Smooth muscle cell (in vitro differentiated cells): ENCODE results near the gene CADPS. TPM values are rescaled to one million over a fixed set of nuclear protein-coding genes. Genes with fewer than 3 reads are reported as not detected.

Experiments used
- DNase-seq: peaks from one replicate; lab custom pipeline; 2025; ENCODE audit not compliant: unreplicated experiment; lab: John Stamatoyannopoulos, UW
- H2AFZ ChIP-seq: fragments of 200-600 bp; sonication (generic); 2 replicates; pipeline ENCODE4 v1.6.0; 2016; ENCODE audit warnings: antibody characterized with exemption, low read depth, mild to moderate bottlenecking
- H3F3A ChIP-seq: fragments of 200-600 bp; sonication (generic); 2 replicates; pipeline ENCODE4 v1.6.0; 2017; ENCODE audit warnings: antibody characterized with exemption, low read depth
- H3K27ac ChIP-seq: fragments of 200-600 bp; sonication (generic); 2 replicates; pipeline ENCODE4 v1.5.1; 2016; ENCODE audit warnings: low read depth, mild to moderate bottlenecking
- H3K27me3 ChIP-seq: fragments of 200-600 bp; sonication (generic); 2 replicates; pipeline ENCODE4 v1.6.1; 2016; ENCODE audit warnings: low read depth, mild to moderate bottlenecking
- H3K36me3 ChIP-seq: fragments of 200-600 bp; sonication (generic); 2 replicates; pipeline ENCODE4 v1.5.1; 2016; ENCODE audit warnings: low read depth
- H3K4me1 ChIP-seq: fragments of 200-600 bp; sonication (generic); 2 replicates; pipeline ENCODE4 v1.5.1; 2016; ENCODE audit warnings: low read depth
- H3K4me2 ChIP-seq: fragments of 200-600 bp; sonication (generic); 2 replicates; pipeline ENCODE4 v1.6.0; 2016; ENCODE audit warnings: mild to moderate bottlenecking
- H3K4me3 ChIP-seq: fragments of 200-600 bp; sonication (generic); 2 replicates; pipeline ENCODE4 v1.5.1; 2016; ENCODE audit warnings: mild to moderate bottlenecking
- H3K79me2 ChIP-seq: fragments of 200-600 bp; sonication (generic); 2 replicates; pipeline ENCODE4 v1.6.0; 2016; ENCODE audit warnings: low read depth, mild to moderate bottlenecking
- H3K9ac ChIP-seq: fragments of 200-600 bp; sonication (generic); 2 replicates; pipeline ENCODE4 v1.6.0; 2016; ENCODE audit warnings: low read depth
- H3K9me3 ChIP-seq: fragments of 200-600 bp; sonication (generic); replicated peaks from 2 replicates; pipeline ENCODE4 v1.5.1; 2016; ENCODE audit warnings: low read depth
- H4K20me1 ChIP-seq: fragments of 200-600 bp; sonication (generic); 2 replicates; pipeline ENCODE4 v1.6.0; 2016; ENCODE audit warnings: low read depth
- CTCF ChIP-seq: fragments of 200-600 bp; sonication (generic); IDR thresholded peaks from 2 replicates; pipeline ENCODE4 v1.5.1; 2017; ENCODE audit warnings: borderline replicate concordance, mild to moderate bottlenecking, antibody characterized with exemption; ENCODE audit not compliant: insufficient read depth, poor library complexity, severe bottlenecking
- WGBS: methylation state at CpG from one replicate; pipeline ENCODE4 v1.1.7; 2016; ENCODE audit warnings: low lambda C conversion rate; 5-methylcytosine and 5-hydroxymethylcytosine counted together
- polyA plus RNA-seq: library from polyadenylated mRNA; unstranded; fragments of >200 nt; fragmentation: Nextera tagmentation; extraction: Ambion mirVana; gene quantifications from 2 replicates; pipeline ENCODE4 v1.2.1, GENCODE V29; 2016
- total RNA-seq: library from RNA; depleted of rRNA; stranded (reverse); fragments of >200 nt; gene quantifications from 2 replicates; pipeline ENCODE4 v1.2.3, GENCODE V29; 2014

The CADPS gene
- total and polyA plus RNA-seq, 2 experiments from 2014 or later, result 4.4 to 38.4 TPM

GRCh38 chr3:62403765-62404164 lies 471.5 kb downstream of the CADPS start:
- TF ChIP-seq CTCF, result no peak
- no peaks in the 10 kb centered on the region for H3K79me2 ChIP-seq
- no peak overlapping the region for H2AFZ ChIP-seq
- no peak for DNase-seq
- 92% methylated on average over 3 of the region's 3 CpGs for WGBS
- H3K27ac ChIP-seq, result no peak overlapping the region
- H3K4me2 ChIP-seq, result no peak overlapping the region
- no peaks in the 10 kb centered on the region for H3K4me1 ChIP-seq
- H3K9me3 ChIP-seq, result no peaks in the 10 kb centered on the region
- no peaks in the 10 kb centered on the region for H3K36me3 ChIP-seq
- H3K9ac ChIP-seq, result no peak overlapping the region
- H4K20me1 ChIP-seq, result no peaks in the 10 kb centered on the region
- H3K27me3 ChIP-seq, result peaks cover 21% of the 10 kb centered on the region
- no peak overlapping the region for H3K4me3 ChIP-seq
- H3F3A ChIP-seq, result no peaks in the 10 kb centered on the region

GRCh38 chr3:62392626-62393292 lies 482.5 kb downstream of the CADPS start:
- H4K20me1 ChIP-seq, result no peaks in the 10 kb centered on the region
- TF ChIP-seq CTCF, result no peak

GRCh38 chr3:62387251-62387650 lies 488.0 kb downstream of the CADPS start:
- no peaks in the 10 kb centered on the region for H3F3A ChIP-seq
- no peak overlapping the region for H3K4me3 ChIP-seq
- no peaks in the 10 kb centered on the region for H3K4me1 ChIP-seq
- 89% methylated on average over 3 of the region's 3 CpGs for WGBS
- no peak overlapping the region for H3K9ac ChIP-seq
- no peaks in the 10 kb centered on the region for H3K9me3 ChIP-seq
- H3K79me2 ChIP-seq, result no peaks in the 10 kb centered on the region
- no peak for DNase-seq
- H3K36me3 ChIP-seq, result no peaks in the 10 kb centered on the region
- H4K20me1 ChIP-seq, result no peaks in the 10 kb centered on the region
- no peak for TF ChIP-seq CTCF
- peaks cover 77% of the 10 kb centered on the region for H3K27me3 ChIP-seq
- no peak overlapping the region for H3K4me2 ChIP-seq
- no peak overlapping the region for H2AFZ ChIP-seq
- H3K27ac ChIP-seq, result no peak overlapping the region

More at GRCh38 chr3:62392626-62393292, 482.5 kb downstream of the CADPS start:
- H3F3A ChIP-seq, result no peaks in the 10 kb centered on the region
- H2AFZ ChIP-seq, result no peak overlapping the region
- WGBS, result 72% methylated on average over 5 of the region's 5 CpGs
- H3K79me2 ChIP-seq, result no peaks in the 10 kb centered on the region
- no peak overlapping the region for H3K4me2 ChIP-seq
- no peaks in the 10 kb centered on the region for H3K9me3 ChIP-seq
- DNase-seq, result no peak
- H3K9ac ChIP-seq, result no peak overlapping the region
- H3K4me1 ChIP-seq, result no peaks in the 10 kb centered on the region
- no peak overlapping the region for H3K27ac ChIP-seq
- H3K4me3 ChIP-seq, result no peak overlapping the region
- H3K36me3 ChIP-seq, result no peaks in the 10 kb centered on the region
- H3K27me3 ChIP-seq, result peaks cover 62% of the 10 kb centered on the region

GRCh38 chr3:62379321-62379798 lies 495.9 kb downstream of the CADPS start:
- Histone ChIP-seq H3K9me3 (no peaks in the 10 kb centered on the region), H3K27me3 (peaks cover 90% of the 10 kb centered on the region), H3K36me3 (no peaks in the 10 kb centered on the region), H3F3A (no peaks in the 10 kb centered on the region), H2AFZ (no peak overlapping the region), H3K9ac (no peak overlapping the region), H4K20me1 (no peaks in the 10 kb centered on the region), H3K27ac (no peak overlapping the region), H3K4me3 (no peak overlapping the region), H3K4me1 (peaks cover 42% of the 10 kb centered on the region), H3K79me2 (no peaks in the 10 kb centered on the region), H3K4me2 (no peak overlapping the region)
- no peak for TF ChIP-seq CTCF
- WGBS, result 4% methylated on average over 21 of the region's 21 CpGs
- DNase-seq, result no peak
